IPS-NIHi11 (cell line): ENCODE results near the gene SCN1A.
"Not testable (repeated sequence)": the region's sequence is repeated elsewhere in the genome, so short reads cannot be mapped to it uniquely, and the experiment has no call there.

Experiments
- DNase-seq: peaks from one replicate; pipeline ENCODE4 v3.0.0; 2012; ENCODE audit warnings: mixed read lengths, low spot score

SCN1A gene

DNA sequence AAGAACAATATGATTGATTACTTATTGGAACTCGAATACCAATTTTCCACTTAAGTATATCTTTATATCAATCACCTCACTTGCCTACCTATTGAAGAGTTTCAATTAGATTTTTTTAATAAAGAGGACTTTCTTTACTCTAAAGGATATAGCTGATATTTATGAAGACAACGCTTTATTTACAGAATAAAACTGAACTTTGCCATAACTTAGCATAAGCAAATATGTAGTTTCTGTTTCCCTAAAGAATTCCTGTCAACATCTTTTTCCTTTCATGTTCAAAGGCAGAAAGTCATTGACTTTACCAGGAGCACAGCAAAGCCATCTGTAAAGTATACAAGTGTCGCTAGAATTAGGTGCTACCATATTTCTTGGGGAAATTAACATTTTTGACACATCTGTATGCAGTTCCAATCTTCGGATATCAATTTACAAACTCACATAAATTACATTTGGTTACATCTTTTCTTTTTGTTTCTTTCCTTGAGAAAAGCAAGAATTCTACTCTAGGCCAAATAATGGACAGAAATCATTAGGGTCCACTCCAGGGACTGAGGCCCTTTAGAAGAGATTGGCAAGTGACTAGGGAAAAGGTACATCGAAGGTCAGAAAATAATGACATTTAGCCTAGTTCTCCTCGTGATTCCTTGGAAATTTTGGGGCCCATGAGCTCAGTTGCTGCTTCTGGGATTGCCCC is 7.5 kb upstream of the SCN1A start:
- no peak for DNase-seq

DNA sequence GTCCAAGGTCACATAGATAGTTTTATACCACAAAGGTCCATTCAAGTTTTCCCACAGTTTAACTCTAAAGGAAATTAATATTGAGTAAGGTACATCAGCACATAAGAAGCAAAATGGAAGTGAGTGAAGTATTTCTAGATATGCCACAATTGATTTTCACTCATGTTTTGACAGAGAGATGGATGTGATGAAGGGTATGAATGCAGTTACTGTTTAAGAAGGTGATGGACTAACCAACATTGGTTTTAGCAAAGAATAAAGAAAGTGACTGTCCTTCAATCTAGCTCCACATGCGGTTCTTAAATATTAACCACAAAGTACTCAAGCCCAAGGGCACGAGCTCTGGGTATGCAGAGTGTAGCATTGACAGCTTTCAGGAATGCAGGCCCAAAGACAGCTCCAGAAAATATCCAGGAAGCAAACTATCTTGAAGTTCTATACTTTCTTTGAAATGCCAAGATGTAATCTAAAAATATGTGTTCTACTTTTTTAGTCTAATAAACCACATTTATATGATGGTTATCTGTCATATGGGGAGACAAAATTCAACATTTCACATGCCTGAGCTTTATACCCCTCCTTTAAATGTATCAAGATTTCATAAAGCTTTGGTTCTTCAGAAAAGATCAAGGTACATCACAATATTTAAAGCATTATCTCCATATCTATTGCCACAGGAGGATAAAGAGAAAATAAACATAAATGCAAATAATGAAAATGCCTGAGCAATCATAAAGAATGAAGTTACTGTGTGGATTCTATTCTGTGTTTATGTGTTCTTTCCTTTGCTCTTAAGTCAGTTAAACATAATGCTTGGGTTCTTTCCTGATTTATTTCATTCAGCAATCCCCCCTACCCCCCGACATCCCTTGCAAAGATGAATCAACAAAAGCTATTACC is 6.7 kb upstream of the SCN1A start:
- DNase-seq, result no peak

DNA sequence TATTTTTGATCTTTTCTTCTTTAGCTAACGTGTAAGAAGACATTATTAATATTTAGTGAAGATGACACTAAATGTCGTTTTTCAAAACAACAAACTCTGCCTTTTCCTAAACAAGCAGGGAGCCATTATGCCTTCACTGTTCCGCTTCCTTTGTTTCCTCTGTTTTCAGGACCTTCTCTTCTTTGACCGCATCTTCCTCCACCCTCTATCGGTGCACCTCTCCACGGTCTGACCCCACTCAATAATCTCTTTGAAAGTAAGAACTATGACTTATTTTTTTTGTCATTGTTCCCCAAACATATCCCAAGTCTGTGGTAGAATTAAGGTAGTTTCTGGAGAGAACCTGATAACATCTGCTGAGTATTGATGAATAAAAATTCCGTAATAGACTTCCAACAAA is 5.8 kb upstream of the SCN1A start:
- DNase-seq, result no peak

DNA sequence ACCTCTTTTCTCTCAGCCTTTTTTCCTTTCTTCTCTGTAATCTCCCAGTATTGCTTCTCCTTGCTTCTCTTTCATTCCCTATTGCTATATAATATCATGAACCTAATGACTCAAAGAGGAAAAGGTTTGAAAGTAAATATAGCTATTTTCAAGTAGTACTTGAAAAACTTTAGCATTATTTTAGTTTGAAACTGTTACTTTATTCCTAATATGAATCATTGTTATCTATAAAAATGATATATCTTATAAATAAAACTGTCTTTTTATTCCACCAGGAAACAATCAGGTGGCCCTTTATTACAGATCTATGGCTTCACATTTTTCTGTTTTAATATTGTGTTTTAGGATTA is 311 bp upstream of the SCN1A start:
- no peak for DNase-seq

DNA sequence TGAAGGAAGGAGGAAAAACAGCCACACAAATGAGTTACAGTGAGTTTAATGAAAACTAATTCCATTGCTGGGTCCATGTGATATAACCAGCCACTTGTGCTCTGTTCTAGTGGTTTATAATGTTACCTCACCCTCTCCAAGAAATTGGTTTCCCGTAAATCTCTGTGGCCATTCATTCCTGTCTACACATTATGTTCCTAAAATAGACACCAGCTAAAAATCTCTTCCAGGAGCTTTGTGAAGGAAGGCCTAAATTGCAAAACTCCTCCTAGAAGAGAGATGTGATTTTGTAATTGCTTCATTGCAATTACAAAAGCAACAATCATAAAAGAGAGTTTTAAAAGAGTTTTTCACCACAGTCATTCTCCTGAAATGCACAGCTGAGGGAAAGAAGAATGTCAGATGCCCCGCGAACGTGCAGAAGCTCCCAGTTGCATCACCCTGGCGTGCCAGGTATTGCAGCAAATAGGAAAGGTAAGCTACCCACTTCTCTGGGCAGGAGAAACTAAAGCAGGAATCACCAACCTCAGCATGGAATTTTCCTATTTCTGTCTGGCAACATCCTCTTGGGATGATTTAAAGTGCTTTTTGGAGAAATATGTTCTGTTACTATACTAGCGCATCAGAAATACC is 1.7 kb downstream of the SCN1A start:
- DNase-seq, result no peak

DNA sequence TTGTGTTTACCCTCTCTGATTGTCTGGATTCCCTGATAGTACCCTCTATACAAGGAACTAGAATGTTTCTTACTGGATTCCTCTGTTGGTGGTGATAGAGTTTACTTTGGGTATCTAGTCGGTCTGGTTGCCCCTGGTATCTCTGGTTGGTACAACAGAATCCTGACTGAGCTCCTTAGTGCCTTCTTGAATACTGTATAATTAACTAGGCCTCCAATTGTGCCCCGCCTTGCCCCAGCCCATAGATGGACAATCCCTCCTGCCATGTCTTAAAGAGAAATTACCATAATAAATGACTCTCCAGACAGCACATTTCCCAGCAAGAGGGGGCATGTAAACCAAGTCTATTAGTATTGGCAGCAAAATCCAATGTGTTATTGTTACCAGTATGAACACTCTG is 2.3 kb downstream of the SCN1A start:
- DNase-seq, result no peak

DNA sequence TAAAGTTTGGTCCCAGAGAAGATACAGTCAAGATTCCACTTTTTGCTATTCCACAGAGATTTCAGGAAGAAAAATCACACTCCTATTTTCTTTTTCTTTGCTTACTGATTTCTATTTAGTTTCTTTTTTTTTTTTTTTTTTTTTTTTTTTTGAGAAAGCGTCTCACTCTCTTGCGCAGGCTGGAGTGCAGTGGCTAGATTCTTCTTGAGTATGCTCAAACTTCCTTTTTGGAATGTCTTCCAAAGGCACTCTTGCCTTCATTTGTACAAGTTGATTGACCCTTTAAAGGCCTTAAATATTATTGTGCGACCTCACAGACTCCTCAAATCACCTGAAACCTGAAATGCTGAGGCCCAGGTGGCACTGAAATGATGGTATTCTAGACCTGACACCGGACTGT is 9.6 kb downstream of the SCN1A start:
- DNase-seq, result no peak

DNA sequence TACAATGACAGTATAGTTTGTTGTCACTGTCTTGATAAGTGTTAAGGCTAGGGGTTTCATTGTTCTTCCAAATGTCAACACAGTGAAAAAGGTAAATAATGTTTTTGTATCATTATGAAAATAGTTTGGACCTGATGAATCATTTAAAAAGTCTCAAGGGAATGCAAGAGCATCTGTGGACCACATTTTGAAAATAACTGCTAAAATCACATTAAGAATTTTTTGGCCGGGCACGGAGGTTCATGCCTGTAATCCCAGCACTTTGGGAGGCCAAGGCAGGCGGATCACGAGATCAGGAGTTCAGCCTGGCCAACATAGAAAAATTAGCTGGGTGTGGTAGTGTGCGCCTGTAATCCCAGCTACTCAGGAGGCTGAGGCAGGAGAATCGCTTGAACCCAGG is 10.3 kb downstream of the SCN1A start:
- no peak for DNase-seq

DNA sequence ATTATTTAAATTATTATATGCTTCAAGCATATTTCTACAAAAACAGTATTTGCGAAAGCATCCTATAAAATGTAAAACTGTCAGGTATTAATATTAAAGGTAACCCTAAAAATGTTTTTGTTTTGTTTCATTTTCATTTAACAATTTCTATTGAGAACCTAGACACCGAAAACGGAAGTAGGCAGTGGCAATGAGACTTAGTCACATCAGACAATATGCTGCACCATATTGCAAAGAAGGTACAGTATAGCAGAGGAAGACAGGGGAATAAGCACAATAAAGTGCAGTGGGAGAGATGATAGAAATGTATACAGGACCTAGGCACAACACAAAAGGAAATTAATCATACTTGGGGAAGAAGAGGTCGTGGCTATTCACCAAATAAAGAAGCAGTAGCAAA is 12.2 kb downstream of the SCN1A start:
- DNase-seq, result no peak

DNA sequence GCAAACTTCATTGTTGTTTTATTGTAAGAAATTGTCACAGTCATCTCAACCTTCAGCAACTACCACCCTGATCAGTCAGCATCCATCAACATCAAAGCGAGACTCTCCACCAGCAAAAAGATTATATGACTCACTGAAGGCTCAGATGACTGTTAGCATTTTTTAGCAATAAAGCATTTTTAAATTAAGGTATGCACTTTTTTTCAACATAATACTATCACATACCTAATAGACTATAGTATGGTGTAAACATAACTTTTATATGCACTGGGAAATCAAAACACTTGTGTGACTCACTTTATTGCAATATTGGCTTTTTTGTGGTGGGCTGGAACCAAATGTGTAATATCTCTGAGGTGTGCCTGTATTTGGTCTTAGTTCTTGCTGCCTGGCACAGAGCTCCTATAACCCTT is 15.6 kb downstream of the SCN1A start:
- no peak for DNase-seq

DNA sequence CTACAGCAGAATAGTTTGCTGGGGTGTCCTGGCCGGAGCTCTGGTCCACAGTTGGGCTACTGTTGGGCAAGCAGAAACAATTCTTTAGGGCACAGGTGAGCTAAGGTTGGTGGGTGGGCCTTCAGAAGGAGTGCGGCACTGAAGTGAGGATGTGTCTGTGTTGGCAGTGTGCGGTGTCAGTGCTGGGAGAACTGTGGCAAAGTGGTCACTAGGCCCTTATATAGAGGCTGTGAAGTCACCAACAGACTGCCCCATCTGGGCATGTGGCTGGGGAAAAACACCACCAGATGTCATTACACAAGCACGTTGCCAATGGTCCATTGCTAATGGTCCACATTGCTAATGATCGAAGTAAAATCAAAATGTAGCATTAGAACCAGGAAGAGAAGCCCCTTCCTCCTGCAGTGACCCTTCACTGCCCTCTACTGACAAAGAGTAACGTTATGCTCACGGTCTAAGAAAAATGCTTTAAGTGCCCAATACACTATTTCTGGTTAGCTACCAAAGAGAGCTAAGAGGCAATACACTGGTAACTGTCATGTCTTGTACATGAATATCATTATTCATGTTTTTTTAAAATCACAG is 21.3 kb downstream of the SCN1A start:
- DNase-seq, result peak; percentile 31

DNA sequence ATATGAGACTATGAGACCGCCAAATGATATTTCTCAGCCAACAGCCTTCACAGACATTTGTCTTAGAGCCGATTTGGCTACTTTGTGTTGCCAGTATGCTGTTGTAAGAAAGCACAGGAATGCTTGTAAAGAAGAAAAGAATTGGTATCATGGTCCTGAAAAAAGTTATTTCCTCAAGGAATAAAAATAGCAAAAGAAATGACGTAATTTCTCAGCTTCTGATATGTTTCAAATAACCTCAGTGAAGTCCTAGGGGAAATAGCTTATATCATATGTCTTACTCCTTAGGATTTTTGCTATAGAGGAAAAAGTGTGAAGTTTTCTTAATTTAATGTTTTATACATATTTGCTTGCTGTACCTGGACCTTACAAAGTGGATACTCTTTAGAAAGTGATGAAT is 23.0 kb downstream of the SCN1A start:
- DNase-seq, result no peak

DNA sequence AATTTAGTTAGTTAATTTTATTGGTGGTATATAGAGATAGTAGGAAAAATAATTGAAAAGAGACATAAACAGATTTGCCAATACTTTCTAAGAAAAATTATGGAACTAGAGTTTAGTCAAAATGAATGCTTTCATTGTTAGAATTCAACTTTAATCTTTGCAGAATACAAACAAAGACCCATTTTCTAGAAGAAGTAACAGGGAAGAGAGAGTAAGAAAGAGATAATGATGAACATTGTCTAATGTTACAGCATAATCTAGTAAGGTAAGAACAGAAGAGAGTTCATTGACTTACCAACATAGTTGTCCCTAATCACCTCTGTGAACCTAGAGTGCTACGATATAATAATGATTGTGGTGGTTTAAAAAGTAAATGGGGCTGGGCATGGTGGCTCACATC is 23.7 kb downstream of the SCN1A start:
- no peak for DNase-seq

DNA sequence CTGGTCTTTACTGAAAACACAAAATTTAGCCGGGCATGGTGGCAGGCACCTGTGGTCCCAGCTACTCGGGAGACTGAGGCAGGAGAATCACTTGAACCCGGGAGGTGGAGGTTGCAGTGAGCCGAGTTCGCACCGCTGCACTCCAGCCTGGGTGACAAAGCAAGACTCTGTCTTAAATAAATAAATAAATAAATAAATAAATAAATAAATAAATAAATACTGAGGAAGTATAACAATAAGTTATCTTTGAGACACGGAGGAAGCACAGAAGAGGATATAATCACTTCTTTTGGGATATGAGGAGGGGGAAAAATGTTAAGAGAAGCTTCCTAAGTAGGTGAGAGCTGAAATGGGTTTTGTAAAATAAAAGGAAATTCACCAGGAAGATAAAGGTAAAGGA is 24.5 kb downstream of the SCN1A start:
- DNase-seq, result not testable (repeated sequence)

DNA sequence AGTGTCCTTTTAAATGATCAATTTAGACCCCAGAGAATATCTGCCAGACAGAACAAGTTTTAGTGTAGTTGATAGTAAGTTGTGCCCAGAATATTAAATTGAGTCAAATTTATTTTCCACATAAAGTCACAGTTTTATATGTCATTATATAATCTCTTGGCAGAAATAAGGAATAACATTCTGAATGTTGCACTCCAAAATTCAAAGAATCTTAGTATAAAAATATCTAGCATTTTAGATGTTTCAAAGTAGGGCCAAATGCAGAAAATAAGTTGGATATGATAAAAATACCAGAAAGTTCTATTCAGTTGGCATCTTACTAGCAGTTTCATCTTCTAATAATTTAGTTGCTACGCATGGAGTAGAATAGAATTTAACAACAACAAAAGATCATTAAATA is 33.5 kb downstream of the SCN1A start:
- DNase-seq, result no peak

DNA sequence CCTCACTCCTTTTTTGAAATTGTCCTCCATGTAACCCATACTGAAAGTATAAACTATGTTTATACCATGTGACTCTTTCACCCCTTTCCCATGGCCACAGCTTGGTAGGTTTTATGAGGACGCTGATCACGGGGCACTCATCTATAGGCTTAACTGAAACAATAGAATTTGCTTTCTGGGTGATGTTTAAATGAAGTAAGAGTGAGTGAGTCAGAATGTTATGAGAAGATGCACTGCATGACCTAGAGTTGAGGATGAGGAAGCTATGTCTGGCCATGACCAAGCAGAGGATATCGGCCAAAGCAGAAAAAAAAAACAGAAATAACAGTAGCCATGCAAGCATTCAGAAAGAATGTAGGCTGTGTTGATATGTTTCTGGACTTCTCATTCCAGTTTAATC is 34.9 kb downstream of the SCN1A start:
- DNase-seq, result no peak

DNA sequence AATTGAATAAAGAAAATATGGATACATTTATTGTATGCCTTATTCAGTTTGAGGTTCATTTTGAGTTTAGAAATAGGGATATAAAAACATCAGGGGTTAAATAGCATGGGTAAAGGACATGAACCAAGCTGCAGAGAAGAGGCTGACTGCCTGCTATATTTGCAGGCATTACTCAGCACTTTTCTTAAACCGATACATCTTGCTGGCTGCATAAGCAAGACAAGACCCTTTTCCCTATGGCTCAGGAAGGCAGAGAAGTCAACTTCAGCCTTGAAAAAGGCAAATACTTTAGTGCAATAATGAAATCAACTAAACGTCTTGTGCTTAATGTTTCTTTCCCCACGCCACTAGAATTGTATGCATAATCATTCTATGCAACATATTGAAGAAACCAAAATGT is 36.4 kb downstream of the SCN1A start:
- DNase-seq, result peak; percentile 17

DNA sequence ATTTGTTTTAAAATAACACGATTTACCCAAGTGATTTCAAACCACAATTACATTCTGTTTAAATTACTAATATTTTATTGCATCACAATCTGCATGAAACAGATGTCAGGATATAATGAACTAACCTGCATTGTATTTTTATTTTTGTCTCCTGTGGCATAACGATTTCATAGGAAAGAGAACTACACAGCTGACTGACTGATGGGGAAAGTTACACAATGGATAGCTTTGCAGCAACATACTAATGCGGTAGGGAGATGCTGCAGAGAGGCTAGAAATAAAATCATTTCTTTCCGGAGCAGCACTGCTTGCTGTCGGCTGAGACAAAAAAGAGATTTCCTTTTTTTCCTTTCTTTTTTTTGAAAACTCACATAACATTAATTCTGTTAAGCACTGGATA is 36.9 kb downstream of the SCN1A start:
- DNase-seq, result no peak

DNA sequence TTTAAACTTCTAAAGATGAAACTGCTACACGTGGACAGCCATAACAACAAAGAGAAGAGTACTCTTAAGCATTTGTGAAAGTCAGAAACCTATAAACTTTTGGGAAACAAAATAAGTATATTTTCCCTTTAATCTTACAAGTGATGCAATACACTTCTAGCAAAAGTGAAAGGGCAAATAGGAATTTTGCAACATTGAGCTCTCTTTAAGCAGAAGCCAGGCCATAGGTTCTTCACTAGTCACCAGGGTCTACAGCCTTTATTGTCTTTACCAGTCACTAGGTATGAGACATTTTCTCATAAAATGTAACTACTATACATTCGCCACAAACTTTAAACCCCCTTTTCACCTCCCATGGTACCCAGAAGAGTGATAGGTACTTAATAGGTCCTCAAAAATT is 37.5 kb downstream of the SCN1A start:
- no peak for DNase-seq

DNA sequence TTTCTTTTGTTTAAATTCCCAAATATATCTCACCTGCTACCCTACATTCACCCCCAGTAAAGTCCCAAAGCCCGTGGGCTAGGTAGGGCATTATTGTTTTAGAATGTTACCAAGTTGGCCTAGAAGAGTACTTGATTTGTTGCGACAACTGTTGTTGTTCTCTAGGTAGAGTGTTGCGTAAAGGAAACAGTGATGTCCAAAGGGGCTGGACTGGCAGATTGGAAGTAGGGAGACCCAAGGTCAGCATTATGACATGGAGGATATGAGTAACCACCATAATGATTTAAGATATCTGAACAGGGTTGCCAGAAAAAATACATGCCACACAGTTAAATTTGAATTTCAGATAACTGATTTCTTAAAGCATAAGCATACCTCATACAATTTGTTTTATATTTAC is 39.2 kb downstream of the SCN1A start:
- no peak for DNase-seq

DNA sequence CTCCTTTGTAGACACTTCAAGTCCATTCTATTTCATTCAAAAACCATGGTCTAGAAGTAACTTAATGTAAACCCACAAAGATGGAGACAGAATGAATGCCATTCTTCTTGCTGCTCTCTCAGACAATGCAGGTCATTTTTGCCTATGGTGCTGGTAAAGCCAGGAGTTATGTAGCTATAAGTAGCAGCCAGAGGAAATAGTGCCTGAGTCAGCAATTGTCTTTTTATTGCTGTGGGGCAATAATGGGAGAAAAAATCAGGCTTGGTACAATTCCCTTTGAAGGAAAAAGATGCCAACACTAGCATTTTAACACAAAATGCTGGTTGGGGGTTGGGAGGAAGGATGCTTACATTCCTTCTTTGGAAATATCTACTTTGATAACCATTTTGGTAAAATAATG is 43.5 kb downstream of the SCN1A start:
- no peak for DNase-seq

DNA sequence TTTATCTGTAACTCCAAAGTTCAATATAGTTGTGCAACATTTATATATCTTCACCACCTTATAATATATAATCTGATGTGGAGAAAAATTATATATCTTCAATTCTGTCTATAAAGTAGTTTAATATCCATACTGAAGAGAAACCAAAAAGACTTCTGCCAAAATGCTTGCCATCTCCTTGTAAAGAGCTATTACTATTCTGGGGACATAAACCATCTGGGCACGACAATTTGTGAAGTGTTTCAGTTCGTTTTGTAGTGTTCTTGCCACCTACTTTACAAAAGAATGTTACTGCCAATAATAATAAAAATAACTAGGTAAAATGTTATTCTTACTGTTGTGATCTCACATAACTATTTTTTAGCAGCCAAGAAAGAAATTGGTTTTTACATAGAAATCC is 45.1 kb downstream of the SCN1A start:
- no peak for DNase-seq

DNA sequence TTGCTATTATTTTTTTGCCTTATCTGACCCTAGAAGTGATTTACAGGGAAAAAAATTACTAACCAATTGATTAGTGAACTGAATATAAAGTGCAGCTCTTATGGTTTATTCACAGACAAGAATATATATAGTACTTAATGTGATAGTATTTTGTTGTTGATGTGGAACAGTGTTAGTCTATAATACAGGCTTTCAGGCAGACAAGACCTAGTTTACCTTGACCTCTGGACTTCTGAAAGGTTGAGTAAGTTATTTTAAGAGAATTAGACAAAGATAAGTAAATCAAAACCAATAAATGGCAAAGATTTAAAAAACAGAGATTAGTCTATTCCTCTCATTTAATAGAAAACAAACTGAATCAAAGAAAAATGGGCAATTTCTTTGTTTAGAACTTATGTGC is 46.0 kb downstream of the SCN1A start:
- no peak for DNase-seq
